ENCODE data around the gene SYNPR.
"Not testable (repeated sequence)": the region's sequence is repeated elsewhere in the genome, so short reads cannot be mapped to it uniquely, and the experiment has no call there.

The SYNPR gene

DNA sequence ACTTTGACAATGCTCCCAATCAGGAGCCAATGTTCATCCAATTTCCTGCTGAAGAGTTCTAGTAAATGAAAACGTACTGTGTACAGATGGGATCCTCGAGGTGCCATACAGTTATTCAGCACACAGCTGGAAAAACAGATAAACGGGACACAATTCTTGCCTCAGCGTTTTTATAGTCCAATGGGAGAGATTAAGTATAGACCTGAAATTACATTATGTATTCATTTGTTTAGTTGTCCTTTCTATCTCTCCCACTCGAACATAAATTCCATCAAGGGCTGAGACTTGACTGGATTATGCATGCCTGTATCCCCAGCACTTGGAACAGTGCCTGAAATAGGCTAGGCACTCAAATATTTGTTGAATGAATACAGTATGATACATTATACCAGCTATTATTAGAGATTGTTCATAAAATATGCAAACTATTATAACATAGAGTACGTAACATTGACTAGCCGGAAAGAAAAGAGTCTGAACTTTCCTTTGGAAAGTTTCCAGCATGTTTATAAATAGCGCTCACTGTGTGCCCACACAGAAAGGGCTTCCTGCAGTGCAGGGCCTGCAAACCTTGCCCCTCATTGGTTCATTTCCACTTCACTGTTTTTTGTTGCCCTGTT lies 346.9 kb downstream of the SYNPR start:
- DNase-seq (ENCODE audit: low read depth) = no peak

DNA sequence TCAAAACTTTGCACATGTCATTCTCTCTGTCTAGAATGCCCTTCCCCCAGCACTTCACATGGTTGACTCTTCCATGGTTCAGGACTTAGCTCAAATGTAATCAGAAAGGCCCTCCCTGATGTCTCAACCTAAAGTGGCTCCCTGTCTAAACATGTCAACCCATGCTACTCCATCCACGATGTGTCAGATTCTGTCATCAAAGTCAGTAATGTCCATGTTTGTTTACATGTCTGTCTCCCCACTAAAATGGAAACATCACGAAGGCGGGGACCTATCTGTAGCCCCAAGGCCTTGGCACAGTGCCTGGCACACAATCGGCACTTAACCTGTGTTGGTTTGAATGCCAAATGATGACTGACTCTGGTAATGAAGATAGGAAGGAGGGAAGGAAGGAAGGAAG lies 353.6 kb downstream of the SYNPR start:
- no peak for DNase-seq (ENCODE audit: low read depth)

DNA sequence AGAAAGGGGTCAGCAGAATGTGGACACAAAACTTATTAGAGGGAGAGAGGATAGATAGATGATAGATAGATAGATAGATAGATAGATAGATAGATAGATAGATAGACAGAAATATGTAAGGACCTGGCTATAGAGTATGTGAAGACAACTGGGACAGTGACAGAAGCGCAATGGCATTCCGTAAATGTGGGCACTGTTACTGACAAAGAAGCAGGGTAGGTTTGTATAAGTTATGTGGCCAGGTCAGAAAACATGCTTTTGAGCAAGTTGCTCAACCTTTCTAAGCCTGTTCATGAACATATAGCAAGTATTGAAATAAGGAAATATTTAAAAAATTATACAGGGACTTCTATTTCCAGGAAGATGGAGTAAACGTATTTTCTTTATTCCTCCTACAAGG lies 357.1 kb downstream of the SYNPR start:
- no peak for DNase-seq (ENCODE audit: low read depth)

DNA sequence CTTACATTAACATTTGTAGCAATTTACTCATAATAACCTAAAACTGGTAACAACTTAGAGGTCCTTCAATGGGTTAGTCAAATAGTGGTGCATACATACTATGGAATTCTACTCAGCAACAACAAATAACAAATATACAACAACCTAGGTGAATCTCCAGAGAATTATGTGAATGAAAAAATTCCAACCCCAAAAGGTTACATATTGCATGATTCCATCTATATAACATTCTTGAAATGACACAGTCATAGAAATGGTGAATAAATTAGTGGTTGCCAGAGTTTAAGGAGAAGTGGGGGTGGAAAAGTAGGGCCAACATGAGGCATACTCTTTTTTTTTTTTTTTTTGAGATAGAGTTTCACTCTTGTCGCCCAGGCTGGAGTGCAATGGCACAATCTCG lies 361.7 kb downstream of the SYNPR start:
- no peak for DNase-seq (ENCODE audit: low read depth)

DNA sequence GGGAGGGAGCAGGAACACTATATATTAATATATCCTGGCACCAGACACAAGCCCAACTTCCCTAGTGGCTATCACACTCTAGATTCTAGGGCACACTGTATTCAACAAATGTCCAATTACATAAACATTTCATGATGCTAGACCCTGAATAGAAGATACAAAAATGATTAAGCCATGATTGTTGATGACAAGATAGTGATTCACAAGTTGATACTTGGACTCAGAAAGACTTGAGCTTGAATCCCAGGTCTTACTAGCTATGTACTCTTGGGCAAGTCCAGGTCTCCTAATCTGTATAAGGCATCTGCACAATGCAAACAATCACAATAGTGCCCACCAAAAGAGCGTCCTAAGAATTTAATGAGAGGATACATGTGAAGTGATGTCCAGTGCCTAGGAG lies 364.4 kb downstream of the SYNPR start:
- DNase-seq (ENCODE audit: low read depth) = no peak

DNA sequence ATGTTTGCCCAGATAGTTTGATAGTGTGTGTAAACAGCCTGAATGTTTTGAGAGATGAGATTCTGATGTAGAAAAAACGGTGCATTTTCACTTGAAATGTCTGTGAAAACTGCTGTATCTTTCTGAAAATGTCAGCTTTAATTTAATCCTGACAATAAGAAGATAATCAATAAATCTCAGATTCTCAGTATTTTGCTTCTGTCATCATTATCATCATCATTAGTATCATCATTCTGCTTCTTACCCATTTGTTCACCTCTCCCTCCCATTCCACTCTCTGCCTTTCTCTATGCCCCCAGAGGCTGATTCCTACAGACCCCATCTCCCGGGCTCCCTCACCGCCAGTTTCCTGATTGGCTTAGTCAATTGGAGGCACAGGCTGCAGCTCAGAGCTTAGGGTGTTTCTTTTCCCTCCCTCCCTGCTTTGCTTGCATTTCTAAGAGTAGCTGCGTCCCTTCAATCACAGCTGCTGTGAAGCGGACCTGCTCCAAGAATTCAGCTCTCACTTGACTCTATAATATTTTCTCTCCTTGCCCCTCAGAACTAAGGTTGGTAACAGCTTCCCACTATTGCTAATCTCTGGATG lies 366.2 kb downstream of the SYNPR start:
- DNase-seq (ENCODE audit: low read depth) = no peak

DNA sequence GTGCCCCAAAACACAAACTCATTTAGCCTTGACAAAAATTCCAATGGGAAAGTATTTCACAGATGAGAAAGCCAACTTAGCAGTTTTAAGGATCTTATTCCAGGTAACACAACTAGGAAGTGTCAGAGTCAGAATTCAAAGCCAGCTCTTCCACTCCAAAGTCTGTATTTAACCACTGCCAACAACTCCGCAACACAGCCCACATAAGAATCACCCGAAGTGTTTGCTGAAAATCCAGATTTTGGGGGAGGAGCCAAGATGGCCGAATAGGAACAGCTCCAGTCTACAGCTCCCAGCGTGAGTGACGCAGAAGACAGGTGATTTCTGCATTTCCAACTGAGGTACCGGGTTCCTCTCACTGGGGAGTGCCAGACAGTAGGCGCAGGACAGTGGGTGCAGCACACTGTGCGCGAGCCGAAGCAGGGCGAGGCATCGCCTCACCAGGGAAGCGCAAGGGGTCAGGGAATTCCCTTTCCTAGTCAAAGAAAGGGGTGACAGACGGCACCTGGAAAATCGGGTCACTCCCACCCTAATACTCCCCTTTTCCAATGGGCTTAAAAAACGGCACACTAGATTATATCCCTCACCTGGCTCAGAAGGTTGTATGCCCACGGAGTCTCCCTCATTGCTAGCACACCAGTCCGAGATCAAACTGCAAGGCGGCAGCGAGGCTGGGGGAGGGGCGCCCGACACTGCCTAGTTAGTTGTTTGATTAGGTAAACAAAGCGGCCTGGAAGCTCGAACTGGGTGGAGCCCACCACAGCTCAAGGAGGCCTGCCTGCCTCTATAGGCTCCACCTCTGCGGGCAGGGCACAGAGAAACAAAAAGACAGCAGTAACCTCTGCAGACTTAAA lies 367.0 kb downstream of the SYNPR start:
- not testable (repeated sequence) for DNase-seq (ENCODE audit: low read depth)

DNA sequence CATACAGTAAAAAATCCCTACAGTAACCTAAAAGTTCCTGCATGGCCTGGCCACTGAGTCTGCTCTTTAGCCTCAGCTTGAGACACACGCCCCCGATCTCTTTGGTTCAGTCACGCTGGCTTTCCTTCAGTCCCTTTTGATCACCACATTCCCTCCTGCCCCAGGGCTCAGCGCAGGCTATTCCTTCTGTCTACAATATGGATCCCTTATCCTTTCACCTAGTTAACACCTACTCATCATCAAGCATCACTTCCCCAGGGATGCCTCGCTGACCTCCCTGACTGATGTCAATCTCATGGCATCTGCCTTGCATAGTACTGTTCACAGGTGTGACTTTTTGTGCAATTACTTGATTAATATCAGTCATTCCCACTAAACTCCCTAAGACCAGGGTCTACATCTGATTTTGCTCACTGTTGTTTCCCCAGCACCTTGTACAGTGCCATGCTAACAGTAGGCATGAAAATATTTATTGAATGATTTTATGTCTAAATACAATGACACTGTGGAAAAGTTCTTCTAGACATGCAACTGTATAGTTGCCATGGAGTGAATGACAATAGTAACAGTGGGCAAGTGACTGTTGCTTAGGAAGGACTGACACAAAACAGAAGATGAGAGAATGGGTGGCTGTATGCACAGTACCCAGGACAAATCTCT lies 374.1 kb downstream of the SYNPR start, which contains the start of gene SNTN:
Gene SNTN, plus strand, starts transcription at position 610 of the 660 bp plus-strand sequence. Its CDS starts 13 bp downstream, at position 623.
- no peak for DNase-seq (ENCODE audit: low read depth)

DNA sequence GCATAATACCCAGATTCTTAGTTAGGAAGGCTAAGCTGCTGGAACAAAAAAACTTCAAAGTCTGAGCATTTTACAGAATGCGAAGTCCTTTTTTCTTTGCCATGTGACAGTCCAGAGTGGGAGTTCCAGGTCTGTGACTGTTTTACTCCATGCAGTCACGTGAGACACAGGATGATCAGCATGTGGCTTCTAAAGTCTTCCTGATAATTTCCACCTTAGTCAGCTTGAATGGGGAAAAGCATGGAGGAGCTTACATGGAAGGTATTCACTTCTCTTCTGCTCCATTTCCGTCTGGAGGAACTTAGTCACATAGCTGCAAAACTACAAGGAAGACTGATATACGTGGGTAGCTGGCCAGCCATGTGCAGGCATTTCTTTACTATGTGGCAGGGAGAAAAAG lies 376.1 kb downstream of the SYNPR start:
- no peak for DNase-seq (ENCODE audit: low read depth)

DNA sequence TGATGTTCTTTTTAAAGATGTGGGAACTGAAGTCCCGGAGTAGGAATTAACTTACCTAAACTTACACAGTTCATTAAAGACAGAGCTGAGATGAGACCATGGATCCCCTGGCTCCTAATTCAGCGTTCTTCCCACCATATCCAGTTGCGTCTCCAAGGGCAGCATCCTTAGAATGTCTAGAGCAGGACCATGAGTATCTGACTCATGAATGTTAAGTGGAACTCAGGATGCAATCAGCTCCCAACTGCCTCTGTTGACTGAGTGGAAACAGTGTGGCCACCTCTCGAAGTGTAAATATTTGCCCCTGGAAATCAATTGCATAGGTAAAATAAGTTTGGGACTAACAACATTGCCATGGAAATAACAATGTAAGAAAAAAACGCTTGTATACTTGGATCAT lies 376.8 kb downstream of the SYNPR start:
- DNase-seq (ENCODE audit: low read depth) = no peak

DNA sequence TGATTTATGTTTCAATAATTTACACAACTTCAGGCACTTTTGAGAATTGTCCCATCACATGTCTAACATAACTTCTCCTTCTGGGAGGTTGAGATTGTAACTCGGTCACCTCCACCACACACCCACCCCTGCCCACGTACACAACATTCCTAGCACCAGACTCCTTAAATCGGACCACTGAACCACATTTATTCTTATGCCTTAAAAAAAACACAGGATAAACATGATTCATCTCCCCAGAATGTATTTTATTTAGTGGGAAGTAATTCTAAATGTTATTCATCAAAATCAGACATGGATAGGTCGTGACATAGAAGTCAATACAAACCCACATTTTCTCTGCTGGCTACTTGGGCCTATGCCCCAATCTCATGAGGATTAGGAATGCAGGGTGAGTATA lies 377.4 kb downstream of the SYNPR start:
- DNase-seq (ENCODE audit: low read depth) = no peak

DNA sequence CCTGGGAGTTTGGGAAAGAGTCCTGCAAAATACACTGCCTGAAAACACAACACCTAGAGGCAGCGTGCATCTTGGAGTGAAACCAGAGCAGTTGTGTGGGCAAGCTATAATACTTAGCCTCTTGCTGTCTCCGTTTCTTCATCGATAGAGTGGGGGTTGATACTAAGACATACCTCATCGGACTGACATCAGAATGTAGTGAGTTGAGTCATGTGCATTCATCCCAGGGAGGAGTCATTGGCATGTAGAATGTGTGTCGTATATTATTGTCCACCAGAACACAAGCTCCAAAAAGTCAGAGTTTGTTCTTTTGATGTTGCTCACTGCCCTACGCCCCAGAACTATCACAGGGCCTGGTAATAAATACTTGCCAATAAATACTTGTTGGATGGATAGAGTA lies 378.7 kb downstream of the SYNPR start:
- DNase-seq (ENCODE audit: low read depth) = no peak

DNA sequence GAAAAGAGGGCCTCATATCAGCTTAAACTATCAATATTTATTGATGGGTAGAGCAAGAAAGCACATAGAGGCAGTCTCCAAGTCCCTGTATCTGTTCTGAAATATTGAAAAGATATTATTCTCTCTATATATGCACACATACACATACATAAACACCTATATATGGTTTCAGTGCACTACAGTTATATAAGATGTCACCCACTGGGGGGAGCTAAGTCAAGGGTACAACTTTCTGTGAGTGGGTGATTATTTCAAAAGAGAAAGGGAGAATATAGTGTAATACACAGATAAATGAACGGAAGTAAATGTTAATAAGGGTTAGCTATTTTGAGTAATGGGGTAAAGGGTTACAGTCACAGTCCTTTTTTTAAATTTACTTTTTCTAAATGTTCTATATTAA lies 383.1 kb downstream of the SYNPR start:
- DNase-seq (ENCODE audit: low read depth) = no peak

DNA sequence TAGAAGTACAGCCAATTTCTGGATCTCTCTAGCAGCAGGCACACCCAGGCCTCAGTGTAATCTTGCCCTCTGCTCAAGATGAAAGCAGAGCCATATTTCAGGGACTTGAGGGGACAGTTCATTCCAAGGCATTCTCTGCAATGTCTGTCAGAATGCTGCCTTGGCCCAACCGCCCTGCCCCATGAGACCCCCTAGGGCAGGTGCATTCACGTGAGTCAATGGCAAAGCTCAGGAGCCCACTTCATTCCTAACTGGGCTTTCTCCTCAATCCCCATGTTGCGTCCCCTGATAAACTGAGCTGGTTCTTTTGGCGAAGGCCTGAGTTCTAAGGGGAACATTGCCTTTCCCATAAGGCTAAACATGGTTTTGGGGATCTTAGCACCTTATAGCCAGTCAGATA lies 383.9 kb downstream of the SYNPR start:
- DNase-seq (ENCODE audit: low read depth) = no peak

DNA sequence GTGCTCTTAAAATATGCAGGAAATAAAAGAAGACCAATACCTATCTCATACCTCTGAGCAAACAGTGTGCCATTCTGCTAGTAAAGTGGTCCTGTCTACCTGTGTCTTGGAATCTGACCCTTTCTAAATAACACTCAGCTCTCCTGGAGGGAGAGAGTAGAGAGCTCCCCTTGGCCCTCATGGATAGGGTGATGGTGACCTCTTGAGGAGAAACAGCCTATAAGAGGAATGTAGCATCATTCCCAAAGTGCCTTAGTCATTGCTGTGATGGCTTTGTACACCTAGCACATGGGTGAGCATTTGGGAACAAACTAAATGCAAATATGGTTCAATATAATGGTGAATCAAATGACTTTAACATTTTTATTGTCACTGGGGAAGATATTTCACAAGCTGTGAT lies 384.4 kb downstream of the SYNPR start:
- no peak for DNase-seq (ENCODE audit: low read depth)
